HK-2 (cell line): ENCODE data around the gene PGAP3.

ENCODE experiments used
- DNase-seq: peaks from one replicate; pipeline ENCODE4 v3.0.0-alpha.2; 2018; ENCODE audit not compliant: unreplicated experiment

Gene PGAP3

DNA sequence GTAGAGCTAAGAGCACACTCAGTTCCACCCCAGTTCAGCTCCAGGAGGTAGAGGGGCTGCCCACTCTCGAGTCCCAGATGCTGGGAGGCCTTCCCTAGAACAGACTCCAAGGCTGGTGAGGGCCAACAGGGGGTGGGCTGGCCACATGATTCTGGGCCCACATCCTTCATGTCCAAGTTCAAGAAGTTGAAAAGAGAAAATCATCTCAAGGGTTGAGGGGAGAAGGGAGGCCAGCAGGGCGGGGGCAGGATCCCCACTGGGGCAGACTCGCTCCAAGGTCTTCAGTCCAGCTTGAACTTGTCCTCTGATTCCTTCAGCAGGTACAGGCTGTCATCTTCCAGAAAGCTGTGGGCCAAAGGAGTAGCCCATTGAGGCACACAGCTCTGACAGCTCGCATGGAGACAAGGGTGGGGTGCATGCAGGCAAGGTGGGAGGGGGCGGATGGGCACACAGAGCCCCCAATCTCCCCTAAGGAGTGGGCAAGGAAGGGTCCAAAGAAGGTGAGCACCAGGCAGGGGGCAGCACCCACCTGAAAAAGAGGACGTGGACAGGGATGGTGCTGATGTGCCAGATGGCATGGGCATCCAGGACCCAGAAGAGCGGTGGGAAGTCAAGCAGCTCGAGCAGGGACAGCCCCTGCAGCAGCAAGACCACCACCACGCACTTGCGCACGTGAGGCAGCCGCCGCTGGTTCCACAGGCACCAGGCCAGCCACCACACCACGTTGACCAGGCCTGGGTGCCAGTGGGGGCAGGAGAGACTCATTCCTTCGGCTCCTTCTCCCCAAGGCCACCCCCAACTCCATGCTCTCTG lies 15.1 kb downstream of the PGAP3 start:
- no peak for DNase-seq

DNA sequence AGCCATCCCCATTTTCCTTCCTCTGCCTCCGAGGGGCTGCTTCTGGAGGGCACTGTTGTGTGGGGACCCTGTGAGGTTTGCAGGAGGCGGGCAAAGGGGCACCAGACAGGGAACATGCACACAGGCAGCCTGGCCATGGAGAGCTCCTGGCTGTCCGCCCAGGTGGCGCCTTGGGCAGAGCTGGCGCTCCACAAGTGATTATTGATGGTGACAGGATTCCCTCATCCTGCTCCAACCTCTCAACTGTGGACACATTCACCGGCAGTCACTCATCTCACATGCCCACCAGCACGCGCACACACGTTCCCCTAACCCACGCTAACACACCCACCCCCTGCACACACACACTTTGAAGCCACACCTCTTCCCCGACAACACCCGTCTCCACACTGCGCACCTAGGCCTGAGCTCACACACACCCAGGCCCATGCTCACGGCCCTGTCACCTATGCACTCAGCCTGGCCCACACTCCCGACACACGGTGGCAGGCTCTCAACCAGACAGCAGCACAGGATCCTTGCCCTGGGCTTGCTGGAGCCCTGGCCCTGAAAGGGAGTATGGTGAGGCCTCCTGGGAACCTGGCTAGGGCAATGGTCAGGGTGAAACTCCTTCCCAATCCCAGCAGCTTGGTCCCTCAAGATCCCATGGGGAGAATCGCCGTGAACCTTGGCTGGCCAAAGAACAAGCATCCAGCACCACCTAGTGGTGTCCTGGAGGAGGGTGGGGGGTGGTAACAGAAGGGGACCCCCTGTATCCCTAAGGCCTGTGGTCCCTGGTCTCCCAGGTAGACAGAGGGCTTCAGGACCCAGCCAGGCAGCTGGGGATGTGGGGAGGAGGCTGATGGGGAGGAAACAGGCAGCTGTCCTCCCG lies 16.0 kb downstream of the PGAP3 start:
- DNase-seq = no peak

DNA sequence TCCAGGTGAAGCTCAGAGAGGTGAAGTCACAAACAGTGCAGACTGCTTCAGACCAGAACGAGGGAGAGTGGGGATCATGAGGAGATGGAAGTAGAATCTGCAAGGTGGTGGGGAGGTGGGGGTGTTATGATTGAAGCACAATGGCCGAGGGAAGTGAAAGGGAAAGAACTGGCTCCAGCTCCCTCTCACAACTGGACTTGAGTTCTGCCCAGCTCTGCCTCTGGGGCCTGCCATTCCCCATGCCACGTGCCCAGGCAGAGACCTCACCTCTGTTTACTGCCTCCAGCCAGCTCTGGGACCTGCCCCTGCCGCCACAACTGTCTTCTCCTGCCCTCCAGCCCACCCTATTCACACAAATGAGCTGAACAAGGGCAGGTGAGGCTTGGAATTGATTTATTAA lies 17.1 kb downstream of the PGAP3 start:
- no peak for DNase-seq

DNA sequence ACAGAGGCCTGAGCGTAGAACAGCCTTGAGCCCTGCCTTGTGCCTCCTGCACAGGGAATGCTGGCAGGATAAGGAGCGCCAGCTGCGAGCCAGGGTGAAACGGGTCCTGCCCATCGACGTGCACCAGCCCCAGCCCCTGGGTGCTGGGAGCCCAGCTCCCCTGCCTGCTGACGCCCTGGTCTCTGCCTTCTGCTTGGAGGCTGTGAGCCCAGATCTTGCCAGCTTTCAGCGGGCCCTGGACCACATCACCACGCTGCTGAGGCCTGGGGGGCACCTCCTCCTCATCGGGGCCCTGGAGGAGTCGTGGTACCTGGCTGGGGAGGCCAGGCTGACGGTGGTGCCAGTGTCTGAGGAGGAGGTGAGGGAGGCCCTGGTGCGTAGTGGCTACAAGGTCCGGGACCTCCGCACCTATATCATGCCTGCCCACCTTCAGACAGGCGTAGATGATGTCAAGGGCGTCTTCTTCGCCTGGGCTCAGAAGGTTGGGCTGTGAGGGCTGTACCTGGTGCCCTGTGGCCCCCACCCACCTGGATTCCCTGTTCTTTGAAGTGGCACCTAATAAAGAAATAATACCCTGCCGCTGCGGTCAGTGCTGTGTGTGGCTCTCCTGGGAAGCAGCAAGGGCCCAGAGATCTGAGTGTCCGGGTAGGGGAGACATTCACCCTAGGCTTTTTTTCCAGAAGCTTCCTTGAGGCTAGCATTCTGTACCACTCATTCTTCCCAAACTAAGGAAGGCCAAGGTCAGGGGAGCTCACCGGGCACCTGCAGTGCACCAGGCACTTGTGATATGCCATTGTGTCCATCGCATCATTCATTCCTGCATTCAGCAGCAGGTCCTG lies 17.7 kb downstream of the PGAP3 start:
- no peak for DNase-seq

DNA sequence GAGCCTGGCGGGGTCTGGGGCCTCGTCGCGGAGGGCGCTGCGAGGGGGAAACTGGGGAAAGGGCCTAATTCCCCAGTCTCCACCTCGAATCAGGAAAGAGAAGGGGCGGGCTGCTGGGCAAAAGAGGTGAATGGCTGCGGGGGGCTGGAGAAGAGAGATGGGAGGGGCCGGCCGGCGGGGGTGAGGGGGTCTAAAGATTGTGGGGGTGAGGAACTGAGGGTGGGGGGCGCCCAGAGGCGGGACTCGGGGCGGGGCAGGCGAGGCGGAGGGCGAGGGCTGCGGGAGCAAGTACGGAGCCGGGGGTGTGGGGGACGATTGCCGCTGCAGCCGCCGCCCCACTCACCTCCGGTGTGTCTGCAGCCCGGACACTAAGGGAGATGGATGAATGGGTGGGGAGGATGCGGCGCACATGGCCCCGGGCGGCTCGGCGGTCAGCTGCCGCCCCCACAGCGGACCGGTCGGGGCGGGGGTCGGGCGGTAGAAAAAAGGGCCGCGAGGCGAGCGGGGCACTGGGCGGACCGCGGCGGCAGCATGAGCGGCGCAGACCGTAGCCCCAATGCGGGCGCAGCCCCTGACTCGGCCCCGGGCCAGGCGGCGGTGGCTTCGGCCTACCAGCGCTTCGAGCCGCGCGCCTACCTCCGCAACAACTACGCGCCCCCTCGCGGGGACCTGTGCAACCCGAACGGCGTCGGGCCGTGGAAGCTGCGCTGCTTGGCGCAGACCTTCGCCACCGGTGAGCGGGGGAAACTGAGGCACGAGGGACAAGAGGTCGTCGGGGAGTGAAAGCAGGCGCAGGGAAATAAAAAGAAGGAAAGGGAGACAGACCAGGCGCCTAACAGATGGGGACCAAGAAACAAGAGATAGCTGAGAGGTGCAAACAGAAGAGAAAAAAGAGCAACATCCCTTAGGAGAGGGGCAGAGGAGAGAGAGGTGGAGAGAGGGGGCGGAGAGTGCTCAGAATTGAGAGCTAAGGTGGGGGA lies 19.6 kb downstream of the PGAP3 start, which contains the start of gene PNMT:
Gene PNMT (plus strand): TSS at position 509 of the 980 bp plus-strand sequence. CDS start 23 bp downstream, at position 532.
- peak; percentile 66 for DNase-seq

DNA sequence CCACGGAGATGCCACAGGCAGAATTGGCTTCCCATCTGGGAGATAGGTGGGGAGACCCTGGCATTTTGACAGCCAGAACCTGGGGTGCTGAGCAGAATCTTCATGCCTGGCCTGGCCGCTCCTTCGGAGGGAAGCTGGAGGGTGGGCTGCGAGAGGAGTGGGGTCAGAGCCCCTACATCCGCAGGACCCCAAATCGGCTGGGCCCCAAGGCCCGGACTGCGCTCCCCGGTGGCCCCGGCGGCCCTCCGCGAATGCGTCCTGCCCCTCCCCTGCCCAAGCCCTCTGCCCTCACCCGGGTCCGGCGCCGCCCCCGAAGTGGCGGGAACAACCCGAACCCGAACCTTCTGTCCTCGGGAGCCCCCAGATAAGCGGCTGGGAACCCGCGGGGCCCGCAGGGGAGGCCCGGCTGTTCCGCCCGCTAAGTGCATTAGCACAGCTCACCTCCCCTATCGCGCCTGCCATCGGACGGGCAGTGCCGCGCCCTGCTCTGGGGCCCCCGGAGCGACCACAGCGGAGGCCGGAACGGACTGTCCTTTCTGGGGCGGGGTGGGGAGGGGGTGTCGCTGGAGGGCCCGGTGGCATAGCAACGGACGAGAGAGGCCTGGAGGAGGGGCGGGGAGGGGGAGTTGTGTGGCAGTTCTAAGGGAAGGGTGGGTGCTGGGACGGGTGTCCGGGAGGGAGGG lies 20.5 kb downstream of the PGAP3 start:
- no peak for DNase-seq

DNA sequence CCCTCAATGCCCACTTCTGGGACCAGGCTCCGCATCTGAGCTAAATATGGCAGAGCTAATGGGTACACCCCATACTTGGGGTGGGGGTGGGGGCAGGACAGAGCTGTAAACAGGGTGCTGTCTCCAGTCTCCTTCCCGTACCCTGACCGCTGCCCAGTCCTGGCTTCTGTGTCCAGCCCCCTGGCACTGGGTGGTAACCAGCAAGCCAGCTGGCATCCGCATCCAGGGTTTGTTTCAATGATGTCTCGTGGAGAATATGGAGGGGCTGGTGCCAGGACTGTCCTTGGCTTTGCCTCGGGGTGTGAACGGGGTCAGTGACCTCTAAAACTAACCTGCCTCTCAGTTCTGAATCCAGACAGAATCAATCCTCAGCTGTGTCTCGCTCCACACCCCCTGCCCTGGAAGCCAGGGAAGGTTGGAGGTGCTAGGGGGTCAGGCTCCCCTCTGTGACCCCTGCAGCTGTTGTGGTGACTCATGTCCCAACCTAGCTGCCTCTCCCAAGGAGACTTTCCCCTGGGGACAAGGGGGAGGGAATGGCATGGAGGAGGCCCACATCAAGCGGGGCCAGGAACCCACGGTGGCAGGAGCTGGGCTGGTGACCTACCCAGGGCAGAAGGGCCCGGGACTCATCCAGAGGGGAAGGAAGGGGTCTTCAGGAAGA lies 21.1 kb downstream of the PGAP3 start:
- no peak for DNase-seq

DNA sequence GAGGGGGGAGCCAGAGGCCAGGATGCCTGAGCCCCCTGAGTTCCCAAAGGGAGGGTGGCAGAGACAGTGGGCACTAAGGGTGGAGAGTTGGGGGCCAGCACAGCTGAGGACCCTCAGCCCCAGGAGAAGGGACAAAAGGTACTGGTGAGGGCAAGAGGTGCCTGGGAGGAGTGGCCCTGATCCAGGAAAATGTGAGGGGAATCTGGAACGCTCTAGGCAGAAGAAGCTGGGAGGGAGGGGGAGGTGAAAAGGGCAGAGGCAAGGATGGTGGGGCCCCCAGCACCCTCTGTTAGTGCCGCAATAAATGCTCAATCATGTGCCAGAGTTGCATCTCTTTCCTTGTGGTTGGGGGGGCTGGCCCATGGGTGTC lies 21.6 kb downstream of the PGAP3 start:
- DNase-seq = no peak

DNA sequence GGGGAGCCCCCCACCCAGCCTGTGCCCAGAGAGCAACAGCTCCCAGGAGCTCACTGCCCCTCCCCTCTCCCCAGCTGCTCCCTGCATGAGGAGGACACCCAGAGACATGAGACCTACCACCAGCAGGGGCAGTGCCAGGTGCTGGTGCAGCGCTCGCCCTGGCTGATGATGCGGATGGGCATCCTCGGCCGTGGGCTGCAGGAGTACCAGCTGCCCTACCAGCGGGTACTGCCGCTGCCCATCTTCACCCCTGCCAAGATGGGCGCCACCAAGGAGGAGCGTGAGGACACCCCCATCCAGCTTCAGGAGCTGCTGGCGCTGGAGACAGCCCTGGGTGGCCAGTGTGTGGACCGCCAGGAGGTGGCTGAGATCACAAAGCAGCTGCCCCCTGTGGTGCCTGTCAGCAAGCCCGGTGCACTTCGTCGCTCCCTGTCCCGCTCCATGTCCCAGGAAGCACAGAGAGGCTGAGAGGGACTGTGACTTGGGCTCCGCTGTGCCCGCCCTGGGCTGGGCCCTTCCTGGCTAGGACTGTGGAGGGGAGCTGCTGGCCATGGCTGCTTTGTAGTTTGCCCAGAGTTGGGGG lies 22.1 kb downstream of the PGAP3 start:
- DNase-seq = no peak

DNA sequence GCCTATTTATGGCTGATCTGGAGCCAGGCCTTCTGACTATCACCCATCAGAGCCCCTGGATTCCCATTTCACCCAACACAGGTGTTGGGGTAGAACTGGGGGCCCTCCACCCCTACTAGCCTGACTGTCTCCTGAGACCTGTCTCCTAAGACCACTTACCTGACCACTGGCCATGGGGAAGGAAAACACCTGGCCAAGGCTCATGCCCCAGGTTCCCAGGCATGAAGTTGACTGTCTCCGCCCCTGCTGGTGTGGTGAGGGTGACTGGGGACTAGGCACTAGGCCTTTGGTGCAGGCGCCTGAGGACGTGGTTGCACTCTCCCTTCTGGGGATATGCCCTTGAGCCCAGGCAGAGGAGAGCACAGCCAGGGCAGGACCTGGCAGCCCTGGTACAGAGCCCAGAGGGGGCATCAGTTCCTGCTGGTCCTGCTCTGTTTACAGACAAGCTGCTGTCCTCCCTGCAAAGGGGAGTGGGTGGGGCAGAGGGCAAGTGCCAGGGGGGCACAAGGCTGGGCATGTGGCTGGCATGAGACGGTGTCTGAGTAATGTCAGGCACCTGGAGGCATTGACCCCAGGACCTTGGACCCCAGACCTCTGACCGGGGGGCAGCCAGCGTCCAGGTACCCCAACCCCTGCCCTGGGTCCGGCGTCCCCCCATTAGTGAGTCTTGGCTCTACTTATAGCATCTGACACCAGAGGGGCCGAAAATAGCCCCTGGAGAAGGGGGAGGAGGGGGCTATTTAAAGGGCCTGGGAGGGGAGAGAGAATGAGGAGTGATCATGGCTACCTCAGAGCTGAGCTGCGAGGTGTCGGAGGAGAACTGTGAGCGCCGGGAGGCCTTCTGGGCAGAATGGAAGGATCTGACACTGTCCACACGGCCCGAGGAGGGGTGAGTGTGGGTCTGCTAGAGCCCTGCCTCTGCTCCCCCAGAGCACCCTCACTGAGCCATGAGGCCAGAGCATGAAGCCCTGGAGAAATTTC lies 23.0 kb downstream of the PGAP3 start, which contains the start of gene TCAP:
Gene TCAP (plus strand): TSS at position 769 of the 981 bp plus-strand sequence. CDS start 11 bp downstream, at position 780.
- no peak for DNase-seq

DNA sequence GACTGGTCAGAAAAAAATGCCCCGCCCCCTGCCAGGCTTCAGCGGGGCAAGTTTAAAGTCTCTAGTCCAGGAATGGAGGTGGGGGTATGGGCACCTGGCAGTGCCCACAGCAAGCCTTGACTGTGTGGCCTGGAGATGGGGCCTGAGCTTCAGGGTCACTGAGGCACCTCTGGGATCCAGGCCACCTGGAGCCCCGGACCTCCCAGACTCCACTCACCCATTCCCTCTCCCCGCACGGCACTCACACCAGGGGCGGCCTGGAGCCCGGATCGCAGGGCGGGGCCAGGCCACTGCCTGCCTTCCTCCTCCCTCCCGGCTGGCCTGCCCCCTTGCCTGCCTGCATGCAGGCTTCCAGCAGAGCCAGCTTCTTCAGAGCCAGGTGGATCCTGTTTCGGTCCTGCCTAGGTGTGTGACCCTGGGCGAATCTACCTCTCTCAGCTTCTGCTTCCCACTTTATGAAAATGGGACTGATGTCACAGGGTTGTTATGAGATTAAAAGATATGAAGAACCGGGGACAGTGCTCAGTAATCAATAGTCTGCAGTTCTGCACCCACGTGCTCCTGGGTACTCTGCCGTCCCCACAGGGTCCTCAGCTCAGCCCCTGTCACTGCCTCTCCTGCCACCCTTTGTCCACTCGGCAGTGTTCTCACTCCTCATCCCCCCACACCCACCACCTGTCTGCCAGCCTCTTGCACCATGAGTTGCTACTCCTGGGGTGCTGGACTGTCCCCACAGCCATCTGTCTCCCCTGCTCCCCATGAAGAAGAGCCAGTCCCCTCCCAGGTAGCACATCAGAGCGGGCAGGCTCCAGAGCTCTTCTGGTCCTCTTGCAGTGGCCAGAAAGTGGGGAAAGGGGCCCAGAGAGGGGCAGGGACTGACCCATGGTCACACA lies 23.9 kb downstream of the PGAP3 start:
- peak; percentile 74 for DNase-seq

DNA sequence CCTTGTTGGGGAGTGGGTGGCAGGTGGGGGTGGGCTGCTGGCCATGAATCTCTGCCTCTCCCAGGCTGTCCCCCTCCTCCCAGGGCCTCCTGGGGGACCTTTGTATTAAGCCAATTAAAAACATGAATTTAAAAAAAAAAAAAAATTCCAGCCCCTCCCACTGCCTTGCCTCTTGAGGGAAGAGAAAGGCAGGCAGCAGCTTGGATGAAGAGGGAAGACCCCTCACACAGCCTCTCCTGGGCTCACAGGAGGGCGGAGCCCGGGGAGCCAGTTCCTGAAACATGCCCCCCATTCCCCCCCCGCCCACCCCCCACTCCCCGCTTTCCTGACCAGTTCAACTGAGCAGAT lies 24.5 kb downstream of the PGAP3 start:
- DNase-seq = no peak

DNA sequence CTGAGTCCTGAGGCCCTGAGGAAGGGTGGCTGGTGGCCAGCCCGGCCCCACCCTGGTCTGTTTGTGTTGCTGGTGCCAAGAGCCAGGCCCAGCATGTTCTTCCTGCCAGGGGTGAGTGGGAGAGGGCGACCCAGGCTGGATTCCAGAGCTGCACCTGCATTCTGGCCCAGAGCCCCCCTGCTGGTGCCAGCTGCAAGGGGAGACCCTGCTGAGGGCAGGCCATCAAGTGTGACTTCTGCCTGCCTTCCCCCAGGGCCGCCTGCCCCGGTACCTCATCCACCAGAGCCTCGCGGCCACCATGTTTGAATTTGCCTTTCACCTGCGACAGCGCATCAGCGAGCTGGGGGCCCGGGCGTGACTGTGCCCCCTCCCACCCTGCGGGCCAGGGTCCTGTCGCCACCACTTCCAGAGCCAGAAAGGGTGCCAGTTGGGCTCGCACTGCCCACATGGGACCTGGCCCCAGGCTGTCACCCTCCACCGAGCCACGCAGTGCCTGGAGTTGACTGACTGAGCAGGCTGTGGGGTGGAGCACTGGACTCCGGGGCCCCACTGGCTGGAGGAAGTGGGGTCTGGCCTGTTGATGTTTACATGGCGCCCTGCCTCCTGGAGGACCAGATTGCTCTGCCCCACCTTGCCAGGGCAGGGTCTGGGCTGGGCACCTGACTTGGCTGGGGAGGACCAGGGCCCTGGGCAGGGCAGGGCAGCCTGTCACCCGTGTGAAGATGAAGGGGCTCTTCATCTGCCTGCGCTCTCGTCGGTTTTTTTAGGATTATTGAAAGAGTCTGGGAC lies 25.1 kb downstream of the PGAP3 start:
- no peak for DNase-seq

DNA sequence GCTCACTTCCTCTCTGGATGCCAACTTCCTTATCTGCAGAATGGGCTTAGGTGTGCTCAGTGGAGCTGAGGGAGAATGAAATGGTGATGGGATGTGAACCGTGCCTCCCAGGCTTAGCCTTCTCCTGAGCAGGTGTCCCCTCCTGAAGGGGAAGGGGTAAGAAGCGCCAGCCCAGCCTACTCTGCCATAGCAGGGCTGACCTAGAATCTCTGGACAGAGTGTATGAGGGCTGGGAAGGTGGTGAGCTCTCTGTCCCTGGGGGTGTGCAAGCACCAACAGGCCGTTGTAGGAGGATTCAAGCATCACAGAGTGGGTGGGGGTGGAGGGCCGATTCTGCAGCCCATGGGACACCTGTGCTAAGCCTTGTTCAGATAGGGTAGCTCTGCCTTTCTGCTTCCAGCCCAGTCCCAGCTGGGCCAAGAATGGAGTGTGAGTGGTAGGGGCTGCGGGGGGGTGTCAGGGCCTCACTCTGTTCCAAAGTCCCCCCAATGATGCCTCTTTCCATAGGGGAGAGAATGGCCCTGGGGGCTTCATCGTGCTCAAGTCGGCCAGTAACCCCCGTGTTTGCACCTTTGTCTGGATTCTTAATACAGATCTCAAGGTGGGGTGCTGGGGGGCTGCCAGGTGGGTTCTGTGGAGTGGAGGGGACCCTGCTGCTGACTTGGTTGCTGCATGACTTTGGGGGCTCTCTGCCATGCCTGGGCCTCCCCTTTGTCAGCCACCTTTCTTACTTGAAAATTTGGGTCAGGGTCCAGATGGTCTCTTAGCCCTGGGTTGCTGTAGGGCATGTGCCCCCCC lies 25.9 kb downstream of the PGAP3 start:
- DNase-seq = no peak
